ENCODE measurements around the gene SYNJ1. TPM values are rescaled to one million over a fixed set of nuclear protein-coding genes. Genes with fewer than 3 reads are reported as not detected.

Gene SYNJ1
- total and polyA plus RNA-seq, 8 donors, result 15.3 to 26.5 (median 18.1) TPM

- H3K4me3 ChIP-seq, result no peak overlapping the region
- intact Hi-C loops (cut with DNase I), result no loop called here
- H3K27ac ChIP-seq, result no peak overlapping the region
- no peaks in the 10 kb centered on the region for H3K4me1 ChIP-seq
- H3K27me3 ChIP-seq, result no peaks in the 10 kb centered on the region
- H3K36me3 ChIP-seq, result peaks cover 0 to 95% of the 10 kb centered on the region in 2 donors
- no peak for DNase-seq
- peaks cover 0 to under 1% of the 10 kb centered on the region in 2 donors for H3K9me3 ChIP-seq
- no peak for ATAC-seq
- TF ChIP-seq CTCF (IDR thresholded peaks at IDR 0.05), result no peak
Measured at GRCh38 chr21:32658524-32658923, 69.3 kb downstream of the SYNJ1 start.

- H3K4me3 ChIP-seq, result no peak overlapping the region
- H3K4me1 ChIP-seq, result no peaks in the 10 kb centered on the region
- H3K9me3 ChIP-seq, result no peaks in the 10 kb centered on the region
- TF ChIP-seq CTCF (IDR thresholded peaks at IDR 0.05), result peak; percentile 45 to 47
- no peaks in the 10 kb centered on the region for H3K27me3 ChIP-seq
- DNase-seq, result peak in 1 of 4 donors; percentile 32
- peaks cover 0 to 90% of the 10 kb centered on the region in 2 donors for H3K36me3 ChIP-seq
- intact Hi-C loops (cut with DNase I), result no loop called here
- peak; percentile 86 for ATAC-seq
- no peak overlapping the region for H3K27ac ChIP-seq
Measured at GRCh38 chr21:32653326-32653901, 74.4 kb downstream of the SYNJ1 start.

- Histone ChIP-seq H3K27ac (no peak overlapping the region), H3K36me3 (peaks cover 0 to 91% of the 10 kb centered on the region in 2 donors), H3K27me3 (no peaks in the 10 kb centered on the region), H3K4me1 (no peaks in the 10 kb centered on the region), H3K4me3 (no peak overlapping the region), H3K9me3 (no peaks in the 10 kb centered on the region)
- DNase-seq, result no peak
- no peak for TF ChIP-seq CTCF (IDR thresholded peaks at IDR 0.05)
- no peak for ATAC-seq
- intact Hi-C loops (cut with DNase I), result no loop called here
Measured at GRCh38 chr21:32648165-32648564, 79.6 kb downstream of the SYNJ1 start.

- ATAC-seq, result peak; percentile 91
- Histone ChIP-seq H3K4me3 (no peak overlapping the region), H3K27ac (no peak overlapping the region), H3K4me1 (no peaks in the 10 kb centered on the region), H3K36me3 (peaks cover 0 to 90% of the 10 kb centered on the region in 2 donors), H3K27me3 (no peaks in the 10 kb centered on the region), H3K9me3 (no peaks in the 10 kb centered on the region)
- intact Hi-C loops (cut with DNase I), result no loop called here
- TF ChIP-seq CTCF (IDR thresholded peaks at IDR 0.05), result no peak
- peak in 1 of 4 donors; percentile 18 for DNase-seq
Measured at GRCh38 chr21:32645261-32646182, 82.3 kb downstream of the SYNJ1 start.

Data from left lung (tissue), 10 donors.